HFFc6 (cell line): ENCODE measurements around the gene NDUFB8. TPM values are rescaled to one million over a fixed set of nuclear protein-coding genes. Genes with fewer than 3 reads are reported as not detected.

Experiments used
- DNase-seq: peaks from one replicate; pipeline ENCODE4 v3.0.0-alpha.2; 2018
- H3K27ac Mint-ChIP-seq: 2 replicates; pipeline ENCODE4 v1.8.0; 2020; ENCODE audit warnings: mild to moderate bottlenecking, mixed read lengths
- H3K27me3 Mint-ChIP-seq: 2 replicates; pipeline ENCODE4 v1.8.0; 2021; ENCODE audit warnings: mild to moderate bottlenecking, moderate library complexity, mixed read lengths; ENCODE audit not compliant: insufficient read depth
- H3K36me3 Mint-ChIP-seq: 2 replicates; pipeline ENCODE4 v1.8.0; 2021; ENCODE audit warnings: low read depth, mixed read lengths
- H3K4me1 Mint-ChIP-seq: 2 replicates; pipeline ENCODE4 v1.8.0; 2020; ENCODE audit warnings: low read depth, mixed read lengths
- H3K4me3 Mint-ChIP-seq: 2 replicates; pipeline ENCODE4 v1.8.0; 2020; ENCODE audit warnings: mild to moderate bottlenecking, moderate library complexity, mixed read lengths
- H3K9me3 Mint-ChIP-seq: 2 replicates; pipeline ENCODE4 v1.8.0; 2020; ENCODE audit warnings: mild to moderate bottlenecking, mixed read lengths
- total RNA-seq, 6 experiments: library from RNA; stranded (reverse); fragmentation: NEBNext Ultra II Directional; extraction: Animal tissue kit (Norgen Biotek cat#: 25700); gene quantifications; 2 replicates in 1 of 6; 3 replicates in 5 of 6; pipeline ENCODE4 v1.2.3, GENCODE V29; 2021
- TF ChIP-seq, protein P1 (sequence below): fragments of 200-600 bp; sonication (generic); IDR thresholded peaks from 2 replicates; pipeline ENCODE4 v1.5.0; 2021; ENCODE audit warnings: antibody characterized with exemption, mild to moderate bottlenecking

Gene NDUFB8
- total RNA-seq, 6 experiments from 2014 or later = 167 to 222 (median 198) TPM

DNA sequence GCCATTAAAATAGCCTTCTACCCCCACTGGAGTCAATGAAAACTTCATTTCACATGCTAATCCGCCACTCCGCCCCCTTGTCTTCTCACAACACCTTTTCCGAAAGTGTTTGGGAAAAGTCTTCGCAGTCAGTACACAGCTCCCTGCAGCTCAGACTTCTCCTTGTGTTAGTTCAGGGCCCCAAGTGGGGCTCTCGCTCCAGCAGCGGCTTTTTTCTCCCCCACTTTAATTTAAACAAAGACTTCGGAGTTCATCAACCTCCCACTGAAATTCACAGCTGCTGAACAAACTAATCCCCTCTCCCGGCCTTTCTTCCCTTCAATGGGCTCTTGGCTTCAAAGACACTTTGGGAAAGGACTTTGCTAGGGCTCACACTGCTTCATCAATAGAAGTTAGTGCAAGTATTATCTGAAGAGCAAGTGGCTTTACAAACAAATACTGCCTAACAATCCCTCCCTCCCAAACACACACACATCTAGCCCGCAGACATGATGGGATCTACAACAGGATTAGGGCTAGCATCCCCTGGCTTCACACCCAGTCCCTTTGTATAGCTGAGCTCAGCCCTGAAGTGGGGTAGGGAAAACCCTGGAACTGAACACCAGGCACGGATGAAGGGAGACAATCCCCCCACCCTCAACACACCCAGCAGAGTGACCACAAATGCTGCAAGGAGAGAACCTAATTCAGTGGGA lies 43.7 kb downstream of the NDUFB8 start:
- no peak for DNase-seq
- Mint-ChIP-seq H3K4me1 (peaks cover 4% of the 10 kb centered on the region), H3K9me3 (no peaks in the 10 kb centered on the region), H3K4me3 (no peak overlapping the region), H3K27ac (no peak overlapping the region), H3K27me3 (peaks cover 15% of the 10 kb centered on the region), H3K36me3 (peaks cover 17% of the 10 kb centered on the region; the same call in 1 of the 2 replicates)
- TF ChIP-seq, protein P1, sequence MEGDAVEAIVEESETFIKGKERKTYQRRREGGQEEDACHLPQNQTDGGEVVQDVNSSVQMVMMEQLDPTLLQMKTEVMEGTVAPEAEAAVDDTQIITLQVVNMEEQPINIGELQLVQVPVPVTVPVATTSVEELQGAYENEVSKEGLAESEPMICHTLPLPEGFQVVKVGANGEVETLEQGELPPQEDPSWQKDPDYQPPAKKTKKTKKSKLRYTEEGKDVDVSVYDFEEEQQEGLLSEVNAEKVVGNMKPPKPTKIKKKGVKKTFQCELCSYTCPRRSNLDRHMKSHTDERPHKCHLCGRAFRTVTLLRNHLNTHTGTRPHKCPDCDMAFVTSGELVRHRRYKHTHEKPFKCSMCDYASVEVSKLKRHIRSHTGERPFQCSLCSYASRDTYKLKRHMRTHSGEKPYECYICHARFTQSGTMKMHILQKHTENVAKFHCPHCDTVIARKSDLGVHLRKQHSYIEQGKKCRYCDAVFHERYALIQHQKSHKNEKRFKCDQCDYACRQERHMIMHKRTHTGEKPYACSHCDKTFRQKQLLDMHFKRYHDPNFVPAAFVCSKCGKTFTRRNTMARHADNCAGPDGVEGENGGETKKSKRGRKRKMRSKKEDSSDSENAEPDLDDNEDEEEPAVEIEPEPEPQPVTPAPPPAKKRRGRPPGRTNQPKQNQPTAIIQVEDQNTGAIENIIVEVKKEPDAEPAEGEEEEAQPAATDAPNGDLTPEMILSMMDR = no peak

DNA sequence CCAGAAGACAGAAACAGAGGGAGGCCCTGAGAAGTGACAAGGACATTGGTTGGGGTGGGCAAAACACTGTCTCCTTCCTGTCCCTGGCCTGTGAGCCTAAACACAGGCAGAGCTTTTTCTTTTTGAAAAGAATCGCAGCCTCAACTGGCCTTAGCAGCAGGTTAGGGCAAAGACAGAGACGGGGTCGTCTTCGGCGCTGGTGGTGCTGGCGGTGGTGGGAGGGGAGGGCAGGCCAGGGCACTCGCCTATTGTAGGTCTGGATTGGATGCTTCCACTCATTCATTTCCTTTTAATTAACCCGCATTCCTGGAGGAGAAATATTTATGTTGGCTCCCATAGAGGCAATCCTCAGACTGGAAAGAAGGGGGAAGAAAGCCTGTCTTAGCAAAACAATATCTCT lies 44.3 kb downstream of the NDUFB8 start:
- H3K4me1 Mint-ChIP-seq = peaks cover 4% of the 10 kb centered on the region; the same call in 1 of the 2 replicates

DNA sequence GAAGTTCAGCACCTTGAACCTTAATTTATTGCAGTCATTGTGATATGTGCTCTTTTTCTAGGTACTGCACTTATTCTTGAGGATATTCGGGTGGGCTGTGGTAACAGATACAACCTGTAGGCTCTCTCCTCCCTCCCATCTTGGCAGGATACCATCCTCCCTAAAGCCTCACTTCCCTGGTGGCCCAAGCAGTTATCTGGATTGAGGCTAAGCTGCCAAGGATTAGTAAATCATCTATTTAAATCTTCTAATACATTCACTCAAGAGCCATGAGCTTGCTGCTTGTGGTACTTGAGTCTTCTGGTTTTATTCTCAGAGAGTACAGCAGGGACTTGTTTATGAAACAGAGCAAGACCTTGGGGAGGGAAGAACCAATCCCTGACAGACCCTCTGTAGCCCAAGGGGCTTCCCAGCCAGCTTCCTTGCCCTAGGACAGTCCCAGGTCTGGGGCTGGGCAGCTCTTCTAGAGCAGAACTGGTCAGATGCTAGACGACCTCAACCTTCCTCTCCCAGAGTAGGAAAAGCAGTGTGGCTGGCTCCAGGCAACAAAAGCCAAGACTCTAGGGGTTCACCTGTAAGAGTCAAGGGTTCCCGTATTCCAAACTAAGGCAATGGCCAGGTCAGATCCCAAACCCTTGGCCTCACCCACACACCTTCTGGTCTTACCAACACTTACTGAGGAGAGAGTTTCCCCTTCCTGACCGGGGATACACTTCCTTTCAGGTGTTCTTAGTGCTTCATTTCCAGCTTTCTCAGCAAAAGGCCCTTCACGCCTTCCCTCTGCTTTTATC lies 45.6 kb downstream of the NDUFB8 start:
- Mint-ChIP-seq H3K4me3 (no peak overlapping the region), H3K36me3 (peaks cover 12% of the 10 kb centered on the region; the same call in 1 of the 2 replicates), H3K27me3 (peaks cover 22% of the 10 kb centered on the region), H3K27ac (no peak overlapping the region), H3K4me1 (peaks cover 4% of the 10 kb centered on the region; the same call in 1 of the 2 replicates), H3K9me3 (no peaks in the 10 kb centered on the region)
- TF ChIP-seq, protein P1 = no peak
- no peak for DNase-seq

More for the DNA sequence above, 44.3 kb downstream of the NDUFB8 start:
- no peak for DNase-seq
- no peak overlapping the region for H3K27ac Mint-ChIP-seq
- no peak overlapping the region for H3K4me3 Mint-ChIP-seq
- H3K27me3 Mint-ChIP-seq = peaks cover 16% of the 10 kb centered on the region
- H3K9me3 Mint-ChIP-seq = no peaks in the 10 kb centered on the region
- TF ChIP-seq, protein P1 = no peak
- H3K36me3 Mint-ChIP-seq = peaks cover 17% of the 10 kb centered on the region; the same call in 1 of the 2 replicates

DNA sequence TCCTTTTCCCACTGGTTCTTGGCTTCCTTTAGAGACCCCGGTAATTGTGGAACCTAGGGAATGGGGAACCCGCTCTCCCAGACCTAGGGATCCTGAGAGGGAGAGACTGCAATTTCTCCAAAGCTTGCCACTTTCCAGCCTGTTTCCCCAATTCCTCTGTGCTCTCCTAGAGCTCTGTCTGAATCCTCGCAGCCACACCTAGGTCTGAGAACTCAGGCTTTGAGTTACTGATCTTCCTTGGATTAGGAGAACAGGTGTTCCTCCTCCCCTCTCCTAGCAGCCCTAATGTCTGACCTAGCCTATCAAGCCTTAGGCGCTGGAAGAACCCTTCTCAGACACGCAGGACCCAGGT lies 46.9 kb downstream of the NDUFB8 start:
- Mint-ChIP-seq H3K27ac (no peak overlapping the region), H3K9me3 (no peaks in the 10 kb centered on the region), H3K4me3 (peak overlapping the region; percentile 68; the same call in 1 of the 2 replicates), H3K36me3 (peaks cover 8% of the 10 kb centered on the region; the same call in 1 of the 2 replicates), H3K4me1 (peaks cover 9% of the 10 kb centered on the region; the same call in 1 of the 2 replicates), H3K27me3 (peaks cover 29% of the 10 kb centered on the region)
- no peak for DNase-seq
- TF ChIP-seq, protein P1 = peak; percentile 16

DNA sequence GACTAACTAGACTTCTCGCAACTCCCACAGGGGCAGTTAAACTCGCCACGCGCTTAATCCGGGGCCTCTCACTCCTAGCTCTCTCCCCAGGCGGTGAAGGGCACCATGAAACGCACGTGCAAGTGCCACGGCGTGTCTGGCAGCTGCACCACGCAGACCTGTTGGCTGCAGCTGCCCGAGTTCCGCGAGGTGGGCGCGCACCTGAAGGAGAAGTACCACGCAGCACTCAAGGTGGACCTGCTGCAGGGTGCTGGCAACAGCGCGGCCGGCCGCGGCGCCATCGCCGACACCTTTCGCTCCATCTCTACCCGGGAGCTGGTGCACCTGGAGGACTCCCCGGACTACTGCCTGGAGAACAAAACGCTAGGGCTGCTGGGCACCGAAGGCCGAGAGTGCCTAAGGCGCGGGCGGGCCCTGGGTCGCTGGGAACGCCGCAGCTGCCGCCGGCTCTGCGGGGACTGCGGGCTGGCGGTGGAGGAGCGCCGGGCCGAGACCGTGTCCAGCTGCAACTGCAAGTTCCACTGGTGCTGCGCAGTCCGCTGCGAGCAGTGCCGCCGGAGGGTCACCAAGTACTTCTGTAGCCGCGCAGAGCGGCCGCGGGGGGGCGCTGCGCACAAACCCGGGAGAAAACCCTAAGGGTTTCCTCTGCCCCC lies 47.4 kb downstream of the NDUFB8 start:
- DNase-seq = peak; percentile 19
- TF ChIP-seq, protein P1 = peak; percentile 92
- Mint-ChIP-seq H3K4me1 (peaks cover 9% of the 10 kb centered on the region; the same call in 1 of the 2 replicates), H3K36me3 (peaks cover 8% of the 10 kb centered on the region; the same call in 1 of the 2 replicates), H3K27me3 (peaks cover 31% of the 10 kb centered on the region), H3K9me3 (no peaks in the 10 kb centered on the region), H3K27ac (no peak overlapping the region), H3K4me3 (peak overlapping the region; percentile 68)
